NT2/D1 (cell line): ENCODE measurements around the gene CARD6.

Experiments
- SUZ12 ChIP-seq: IDR thresholded peaks from 2 replicates; pipeline ENCODE4 v1.6.1; 2011; ENCODE audit not compliant: insufficient read length, insufficient read depth; ENCODE audit errors: extremely low read depth
- YY1 ChIP-seq: IDR thresholded peaks from 2 replicates; pipeline ENCODE4 v1.6.1; 2011; ENCODE audit not compliant: insufficient read length, insufficient read depth
- ZNF274 ChIP-seq: IDR thresholded peaks from 2 replicates; pipeline ENCODE4 v1.6.1; 2011; ENCODE audit warnings: mild to moderate bottlenecking, low read depth, low read length

DNA sequence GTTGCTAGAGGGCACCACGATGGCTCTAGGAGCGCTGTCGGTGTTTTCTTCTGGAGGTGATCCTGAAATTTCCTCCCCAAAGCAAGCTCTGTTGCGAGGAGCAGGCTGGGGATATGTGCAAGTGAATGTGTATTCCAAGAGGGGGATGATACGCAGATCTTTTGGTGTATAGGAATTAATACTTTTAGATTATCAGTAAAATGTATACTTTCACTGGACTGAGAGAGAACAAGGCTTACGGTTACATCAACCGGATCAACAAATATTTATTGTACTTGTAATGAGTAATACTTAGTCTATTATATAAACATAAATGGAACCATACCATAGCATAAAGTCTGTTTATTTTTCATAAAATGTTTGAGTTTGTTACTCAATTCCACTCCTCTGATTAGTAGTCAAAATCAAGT lies 42.4 kb upstream of the CARD6 start:
- TF ChIP-seq YY1 (no peak), ZNF274 (no peak), SUZ12 (no peak)
